Stimulated activated CD4-positive, alpha-beta T cell treated with anti-CD3 and anti-CD28 coated beads, Interleukin-1b, Interleukin-23, amount 100 ng/mL, for 1 hour (primary cell): ENCODE data around the gene PGM1.

Experiments used
- DNase-seq, 2 donors: peaks; one replicate each; pipeline ENCODE4 v3.0.0-alpha.2; 2020; ENCODE audit warnings: low read depth in 2 of 2

Gene PGM1

DNA sequence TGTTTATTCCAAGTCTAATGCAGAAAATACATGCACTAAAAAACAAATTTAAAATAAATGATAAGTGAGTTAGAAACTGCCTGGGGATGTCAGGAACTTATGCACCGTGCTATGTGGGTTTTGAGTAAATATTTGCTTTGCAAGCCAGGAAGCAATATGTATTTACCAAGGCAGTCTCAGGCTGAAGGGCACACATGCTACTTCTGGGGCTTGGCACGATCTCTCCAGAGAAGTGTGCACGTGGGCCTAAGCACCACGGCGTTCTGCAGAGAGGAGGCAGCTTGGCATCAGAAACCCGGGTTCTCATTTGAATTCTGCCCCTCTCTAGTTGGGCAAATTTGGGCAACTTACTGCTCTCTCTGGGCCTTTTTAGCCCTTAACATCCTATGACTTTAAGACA, 108.0 kb downstream of the PGM1 start:
- DNase-seq: no peak

DNA sequence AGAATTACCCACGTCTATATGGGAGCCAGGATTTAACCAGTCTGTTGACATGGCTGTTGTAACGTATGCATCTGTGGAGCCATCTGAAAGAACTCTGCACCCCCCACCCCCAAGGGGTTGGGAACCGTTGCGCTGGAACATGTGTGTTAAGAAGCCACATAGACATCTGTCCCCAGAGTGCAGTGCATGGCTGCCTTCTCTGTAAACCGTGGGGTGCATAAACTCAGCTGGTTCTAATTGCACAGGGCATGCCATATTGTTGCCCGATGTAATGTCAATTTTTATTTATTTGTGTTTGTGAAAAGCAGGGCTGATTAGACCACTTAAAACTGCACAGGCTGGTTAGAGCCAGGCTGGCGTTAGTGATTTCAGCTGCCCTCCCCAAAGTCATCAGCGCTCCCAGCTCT, 110.5 kb downstream of the PGM1 start:
- DNase-seq: no peak

DNA sequence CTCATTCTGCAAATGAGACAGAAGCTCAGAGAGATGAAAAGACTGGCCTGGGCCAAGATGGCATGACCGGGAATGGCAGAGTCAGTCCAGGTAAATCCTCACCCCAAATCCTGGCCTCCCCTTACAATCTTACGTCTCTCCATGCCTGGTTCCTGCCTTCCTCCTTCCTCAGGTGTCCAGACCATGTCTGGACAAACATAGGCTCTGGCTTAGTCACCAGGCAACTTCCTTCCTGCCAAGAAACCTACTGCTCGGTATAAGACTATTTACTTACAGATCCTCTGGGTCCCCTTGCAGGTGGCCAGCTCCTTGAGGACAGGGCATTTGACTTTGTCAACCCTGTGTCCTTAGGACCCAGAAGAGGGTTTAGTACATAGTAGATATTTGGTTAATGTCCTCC, 111.2 kb downstream of the PGM1 start:
- no peak for DNase-seq

DNA sequence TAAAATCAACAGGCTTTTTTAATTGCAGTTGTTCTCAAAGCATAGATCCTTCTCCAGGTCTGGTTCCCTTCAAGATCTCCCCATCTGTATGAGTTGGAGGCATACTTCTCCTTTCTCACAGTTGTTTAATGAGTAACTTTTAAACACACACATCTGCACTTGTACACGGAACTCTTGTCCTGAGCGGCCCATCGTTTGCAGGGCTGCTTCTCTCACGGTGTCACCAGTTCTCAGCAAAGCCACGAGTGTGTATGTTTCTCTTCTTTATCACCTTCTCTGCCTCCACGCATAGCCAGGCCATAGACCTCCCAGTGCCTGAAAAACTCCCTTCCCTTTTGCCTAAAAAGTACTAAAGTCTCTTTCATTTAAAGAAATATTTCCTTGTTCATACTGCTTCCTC, 111.9 kb downstream of the PGM1 start:
- DNase-seq: no peak

DNA sequence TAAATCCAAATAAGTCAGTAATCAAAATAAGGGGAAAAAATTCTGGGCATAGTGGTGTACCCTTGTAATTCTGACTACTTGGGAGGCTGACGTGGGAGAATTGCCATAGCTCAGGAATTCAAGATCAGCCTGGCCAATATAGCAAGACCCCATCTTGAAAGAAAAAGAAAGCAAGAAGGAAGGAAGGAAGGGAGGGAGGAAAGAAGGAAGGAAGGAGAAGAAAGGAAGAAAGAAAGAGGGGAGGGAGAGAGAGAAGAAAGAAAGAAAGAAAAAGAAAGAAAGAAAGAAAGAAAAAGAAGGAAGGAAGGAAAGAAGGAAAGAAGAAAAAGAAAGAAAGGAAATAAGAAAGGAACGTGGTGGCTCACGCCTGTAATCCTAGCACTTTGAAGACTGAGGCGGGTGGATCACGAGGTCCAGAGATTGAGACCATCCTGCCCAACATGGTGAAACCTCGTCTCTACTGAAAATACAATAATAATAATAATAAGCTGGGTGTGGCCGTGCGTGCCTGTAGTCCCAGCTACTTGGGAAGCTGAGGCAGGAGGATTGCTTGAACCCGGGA, 116.1 kb downstream of the PGM1 start:
- DNase-seq: no peak
